KMS-11 (cell line): Measurements from ENCODE around the gene SCP2.

Experiments
- H2AFZ ChIP-seq: fragments of 200-600 bp; sonication (generic); 2 replicates; pipeline ENCODE4 v1.6.1; 2016; ENCODE audit warnings: antibody characterized with exemption, mixed run types, low read depth
- H3K27ac ChIP-seq: fragments of 200-600 bp; sonication (generic); 2 replicates; pipeline ENCODE4 v1.6.1; 2016; ENCODE audit warnings: mild to moderate bottlenecking, mixed run types
- H3K27me3 ChIP-seq: fragments of 200-600 bp; sonication (generic); 2 replicates; pipeline ENCODE4 v1.6.1; 2017; ENCODE audit warnings: mild to moderate bottlenecking, low read depth, mixed run types, moderate library complexity; ENCODE audit not compliant: insufficient read depth
- H3K36me3 ChIP-seq: fragments of 200-600 bp; sonication (generic); 2 replicates; pipeline ENCODE4 v1.6.1; 2017; ENCODE audit warnings: mild to moderate bottlenecking, mixed run types; ENCODE audit not compliant: insufficient read depth
- H3K4me1 ChIP-seq: fragments of 200-600 bp; sonication (generic); 2 replicates; pipeline ENCODE4 v1.6.1; 2016; ENCODE audit warnings: mild to moderate bottlenecking, low read depth, mixed run types; ENCODE audit not compliant: poor library complexity, severe bottlenecking
- H3K4me2 ChIP-seq: fragments of 200-600 bp; sonication (generic); 2 replicates; pipeline ENCODE4 v1.7.0; 2016; ENCODE audit warnings: mild to moderate bottlenecking, mixed run types
- H3K4me3 ChIP-seq: fragments of 200-600 bp; sonication (generic); IDR thresholded peaks from 2 replicates; pipeline ENCODE4 v1.6.1; 2017; ENCODE audit warnings: low read depth, low read length, mixed read lengths; ENCODE audit not compliant: insufficient read depth
- H3K79me2 ChIP-seq: fragments of 200-600 bp; sonication (generic); 2 replicates; pipeline ENCODE4 v1.6.1; 2016; ENCODE audit warnings: low read depth, mixed run types; ENCODE audit not compliant: insufficient read depth
- H3K9ac ChIP-seq: fragments of 200-600 bp; sonication (generic); 2 replicates; pipeline ENCODE4 v1.6.1; 2016; ENCODE audit warnings: mild to moderate bottlenecking, mixed run types
- H4K20me1 ChIP-seq: fragments of 200-600 bp; sonication (generic); 2 replicates; pipeline ENCODE4 v1.6.1; 2016; ENCODE audit warnings: mild to moderate bottlenecking, mixed run types; ENCODE audit not compliant: insufficient read depth
- CTCF ChIP-seq: fragments of 200-600 bp; sonication (generic); conservative IDR thresholded peaks from 2 replicates; pipeline ENCODE4 v1.6.1; 2017; ENCODE audit warnings: low read depth, mild to moderate bottlenecking, antibody characterized with exemption, low read length, moderate library complexity, mixed read lengths

The SCP2 gene

GRCh38 chr1:53093778-53094532, 166.9 kb downstream of the SCP2 start:
- Histone ChIP-seq H3K4me3 (no peak overlapping the region), H3K4me2 (no peak overlapping the region), H3K36me3 (no peaks in the 10 kb centered on the region), H3K79me2 (no peaks in the 10 kb centered on the region), H2AFZ (no peak overlapping the region), H4K20me1 (no peaks in the 10 kb centered on the region), H3K27ac (no peak overlapping the region), H3K4me1 (no peaks in the 10 kb centered on the region), H3K27me3 (peaks cover 14% of the 10 kb centered on the region; the same call in 1 of the 2 replicates), H3K9ac (no peak overlapping the region)
- no peak for TF ChIP-seq CTCF

GRCh38 chr1:53094533-53094919, 167.4 kb downstream of the SCP2 start:
- H2AFZ ChIP-seq: no peak overlapping the region

More at GRCh38 chr1:53094533-53094919, 167.4 kb downstream of the SCP2 start:
- no peaks in the 10 kb centered on the region for H4K20me1 ChIP-seq
- no peaks in the 10 kb centered on the region for H3K79me2 ChIP-seq
- no peak overlapping the region for H3K9ac ChIP-seq
- H3K27ac ChIP-seq: no peak overlapping the region
- H3K4me2 ChIP-seq: no peak overlapping the region
- no peak for TF ChIP-seq CTCF
- peaks cover 14% of the 10 kb centered on the region; the same call in 1 of the 2 replicates for H3K27me3 ChIP-seq
- no peaks in the 10 kb centered on the region for H3K4me1 ChIP-seq
- no peaks in the 10 kb centered on the region for H3K36me3 ChIP-seq
- no peak overlapping the region for H3K4me3 ChIP-seq
